GM23338 (cell line): Measurements from ENCODE around the gene CTNNA3. TPM values are rescaled to one million over a fixed set of nuclear protein-coding genes. Genes with fewer than 3 reads are reported as not detected.

Experiments used
- ATAC-seq: fragments of 200-7000 bp; cut with Tn5 transposase; 3 replicates; pipeline ENCODE4 v1.9.1; 2020
- DNase-seq: peaks from one replicate; pipeline ENCODE4 v3.0.0-alpha.2; 2015; ENCODE audit warnings: low spot score
- H2AFZ ChIP-seq: fragments of 200-600 bp; sonication (generic); 2 replicates; pipeline ENCODE4 v1.8.0; 2016; ENCODE audit warnings: antibody characterized with exemption, mild to moderate bottlenecking, moderate library complexity
- H3F3A ChIP-seq: fragments of 200-600 bp; sonication (generic); replicated peaks from 2 replicates; pipeline ENCODE4 v1.8.0; 2017; ENCODE audit warnings: antibody characterized with exemption, mixed run types, low read depth
- H3K27ac ChIP-seq: fragments of 200-600 bp; sonication (generic); 2 replicates; pipeline ENCODE4 v1.6.1; 2016; ENCODE audit warnings: low read depth
- H3K27me3 ChIP-seq: fragments of 200-600 bp; sonication (generic); 2 replicates; pipeline ENCODE4 v1.8.0; 2016; ENCODE audit warnings: mild to moderate bottlenecking, mixed run types, moderate library complexity; ENCODE audit not compliant: insufficient read depth
- H3K36me3 ChIP-seq: fragments of 200-600 bp; sonication (generic); 2 replicates; pipeline ENCODE4 v1.8.0; 2016; ENCODE audit warnings: mild to moderate bottlenecking; ENCODE audit not compliant: insufficient read depth
- H3K4me1 ChIP-seq: fragments of 200-600 bp; sonication (generic); 2 replicates; pipeline ENCODE4 v1.8.0; 2016; ENCODE audit warnings: mild to moderate bottlenecking, moderate library complexity; ENCODE audit not compliant: insufficient read depth
- H3K4me2 ChIP-seq: fragments of 200-600 bp; sonication (generic); 2 replicates; pipeline ENCODE4 v1.7.1; 2017; ENCODE audit warnings: mixed run types
- H3K4me3 ChIP-seq: fragments of 200-600 bp; sonication (generic); 2 replicates; pipeline ENCODE4 v1.6.1; 2016; ENCODE audit warnings: mixed run types
- H3K79me2 ChIP-seq: fragments of 200-600 bp; sonication (generic); replicated peaks from 2 replicates; pipeline ENCODE4 v1.8.0; 2017; ENCODE audit warnings: mild to moderate bottlenecking; ENCODE audit not compliant: insufficient read depth
- H3K9me2 ChIP-seq: fragments of 200-600 bp; sonication (generic); 2 replicates; pipeline ENCODE4 v1.8.0; 2017; ENCODE audit not compliant: insufficient read depth
- H4K20me1 ChIP-seq: fragments of 200-600 bp; sonication (generic); replicated peaks from 2 replicates; pipeline ENCODE4 v1.8.0; 2017; ENCODE audit warnings: mild to moderate bottlenecking; ENCODE audit not compliant: insufficient read depth
- H3K27ac Mint-ChIP-seq: 2 replicates; pipeline ENCODE4 v1.8.0; 2020; ENCODE audit warnings: inconsistent platforms, mild to moderate bottlenecking, moderate library complexity, mixed read lengths
- H3K27me3 Mint-ChIP-seq: 3 replicates; pipeline ENCODE4 v1.8.0; 2022; ENCODE audit warnings: low read depth, mild to moderate bottlenecking, moderate library complexity, mixed read lengths, inconsistent platforms; ENCODE audit not compliant: insufficient read depth, poor library complexity
- H3K36me3 Mint-ChIP-seq: 3 replicates; pipeline ENCODE4 v1.8.0; 2021; ENCODE audit warnings: low read depth, mild to moderate bottlenecking, inconsistent platforms, moderate library complexity, mixed read lengths
- H3K4me1 Mint-ChIP-seq: 3 replicates; pipeline ENCODE4 v1.8.0; 2020; ENCODE audit warnings: mild to moderate bottlenecking, inconsistent platforms, mixed read lengths
- H3K4me3 Mint-ChIP-seq: 3 replicates; pipeline ENCODE4 v1.8.0; 2021; ENCODE audit warnings: moderate library complexity, mild to moderate bottlenecking, inconsistent platforms, mixed read lengths
- H3K9me3 Mint-ChIP-seq: 3 replicates; pipeline ENCODE4 v1.8.0; 2020; ENCODE audit warnings: moderate library complexity, mild to moderate bottlenecking, inconsistent platforms, mixed read lengths
- ETS1 ChIP-seq: IDR thresholded peaks from 2 replicates; pipeline ENCODE4 v1.6.1; 2016; ENCODE audit warnings: antibody characterized with exemption
- EZH2phosphoT487 ChIP-seq: fragments of 200-600 bp; sonication (generic); IDR thresholded peaks from one replicate; pipeline ENCODE4 v1.8.1; 2018; ENCODE audit warnings: antibody characterized with exemption; ENCODE audit not compliant: unreplicated experiment
- JUNB ChIP-seq: IDR thresholded peaks from one replicate; pipeline ENCODE4 v1.6.1; 2016; ENCODE audit warnings: antibody characterized with exemption; ENCODE audit not compliant: unreplicated experiment
- NANOG ChIP-seq: IDR thresholded peaks from 2 replicates; pipeline ENCODE4 v1.6.1; 2016; ENCODE audit warnings: antibody characterized with exemption, borderline replicate concordance
- REST ChIP-seq: IDR thresholded peaks from one replicate; pipeline ENCODE4 v1.6.1; 2018; ENCODE audit warnings: antibody characterized with exemption; ENCODE audit not compliant: unreplicated experiment
- STAT1 ChIP-seq: IDR thresholded peaks from one replicate; pipeline ENCODE4 v1.6.1; 2016; ENCODE audit warnings: antibody characterized with exemption; ENCODE audit not compliant: unreplicated experiment
- ZNF114 ChIP-seq: fragments of 250-450 bp; sonication (Bioruptor Pico); IDR thresholded peaks from 2 replicates; pipeline ENCODE4 v1.5.0; 2020; ENCODE audit warnings: mild to moderate bottlenecking, moderate library complexity
- ZNF331 ChIP-seq: fragments of 250-450 bp; sonication (Bioruptor Pico); IDR thresholded peaks from 2 replicates; pipeline ENCODE4 v1.5.0; 2020; ENCODE audit warnings: low read depth, mild to moderate bottlenecking, moderate library complexity
- ZNF462 ChIP-seq: fragments of 250-450 bp; sonication (Bioruptor Pico); IDR thresholded peaks from 2 replicates; pipeline ENCODE4 v1.5.0; 2020; ENCODE audit warnings: mild to moderate bottlenecking, moderate library complexity
- polyA plus RNA-seq: library from polyadenylated mRNA; unstranded; fragments of >200 nt; fragmentation: Nextera tagmentation; extraction: Ambion mirVana; gene quantifications from 2 replicates; pipeline ENCODE4 v1.2.1, GENCODE V29; 2016
- total RNA-seq: library from RNA; depleted of rRNA; stranded (reverse); fragments of >200 nt; shearing (Covaris generic); gene quantifications from 2 replicates; pipeline ENCODE4 v1.2.3, GENCODE V29; 2014

The CTNNA3 gene
- total and polyA plus RNA-seq, 2 experiments from 2014 or later = 0.71 to 3.3 TPM

- TF ChIP-seq ETS1 (no peak), NANOG (no peak), ZNF331 (CRISPR knock-in tag) (no peak), REST (no peak), STAT1 (no peak), JUNB (no peak)
Measured at GRCh38 chr10:66929375-66929774, 766.6 kb downstream of the CTNNA3 start (continued).

DNA sequence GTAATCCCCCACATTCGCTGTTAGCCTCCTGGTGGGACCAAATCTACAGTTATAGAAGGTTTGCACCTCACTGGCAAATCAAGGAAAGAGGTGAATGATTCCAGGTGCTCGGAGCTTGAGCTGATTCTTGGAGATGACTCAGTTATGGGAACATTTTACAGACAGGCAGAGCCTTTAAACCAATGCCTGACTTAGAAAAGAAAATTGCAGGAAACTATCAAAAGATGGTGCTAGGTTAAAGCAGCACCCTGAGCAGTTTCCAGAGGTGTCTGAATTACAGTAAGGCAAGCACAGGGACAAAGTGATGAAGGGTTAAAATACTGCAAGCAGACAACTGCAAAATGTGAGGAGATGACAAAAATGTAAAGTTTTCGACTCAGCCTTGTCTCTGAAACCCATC is 767.2 kb downstream of the CTNNA3 start:
- Histone ChIP-seq H3K79me2 (no peaks in the 10 kb centered on the region), H3F3A (no peaks in the 10 kb centered on the region), H3K9me2 (no peaks in the 10 kb centered on the region), H3K4me2 (peak overlapping the region; percentile 73), H3K27ac (no peak overlapping the region), H4K20me1 (no peaks in the 10 kb centered on the region), H3K4me3 (peak overlapping the region; percentile 54), H3K36me3 (no peaks in the 10 kb centered on the region), H2AFZ (peak overlapping the region; percentile 5; the same call in 1 of the 2 replicates), H3K27me3 (peaks cover 36% of the 10 kb centered on the region), H3K4me1 (peaks cover 39% of the 10 kb centered on the region)
- peaks cover 50% of the 10 kb centered on the region for H3K4me1 Mint-ChIP-seq
- H3K4me3 Mint-ChIP-seq = peak overlapping the region; percentile 75; the same call in 2 of the 3 replicates
- H3K27ac Mint-ChIP-seq = no peak overlapping the region
- no peak for DNase-seq
- H3K36me3 Mint-ChIP-seq = no peaks in the 10 kb centered on the region
- peaks cover 21% of the 10 kb centered on the region for H3K27me3 Mint-ChIP-seq
- no peak for ATAC-seq
- H3K9me3 Mint-ChIP-seq = no peaks in the 10 kb centered on the region
- TF ChIP-seq EZH2phosphoT487 (no peak), ZNF462 (no peak), ZNF114 (CRISPR knock-in tag) (no peak), STAT1 (no peak), JUNB (no peak), REST (no peak), NANOG (no peak), ZNF331 (CRISPR knock-in tag) (no peak)
